ENCODE results near the gene ATP8A1.
"Not testable (repeated sequence)": the region's sequence is repeated elsewhere in the genome, so short reads cannot be mapped to it uniquely, and the experiment has no call there.

ATP8A1 gene

GRCh38 chr4:42658261-42658660 is 1.4 kb upstream of the ATP8A1 start:
- no peak for DNase-seq (ENCODE audit: low read depth in 1 of 2, low spot score in 1 of 2)
- in situ Hi-C loops (cut with HindIII; ENCODE audit: low pct_unique_long_range_greater_than_20kb, low sequenced_read_pairs): no loop called here
- TF ChIP-seq JUND (IDR thresholded peaks at IDR 0.05; ENCODE audit: low read depth): no peak

- in situ Hi-C loops (cut with HindIII; ENCODE audit: low pct_unique_long_range_greater_than_20kb, low sequenced_read_pairs): no loop called here
- DNase-seq (ENCODE audit: low read depth in 1 of 2, low spot score in 1 of 2): no peak
- no peak for TF ChIP-seq JUND (IDR thresholded peaks at IDR 0.05; ENCODE audit: low read depth)
These were observed 294 bp downstream of the ATP8A1 start for GRCh38 chr4:42656679-42656943.

- TF ChIP-seq JUND (IDR thresholded peaks at IDR 0.05; ENCODE audit: low read depth): no peak
- DNase-seq (ENCODE audit: low read depth in 1 of 2, low spot score in 1 of 2): peak; percentile 35 to 61
- in situ Hi-C loops (cut with HindIII; ENCODE audit: low pct_unique_long_range_greater_than_20kb, low sequenced_read_pairs): no loop called here
These were observed 805 bp downstream of the ATP8A1 start for GRCh38 chr4:42655921-42656678.

- DNase-seq (ENCODE audit: low read depth in 1 of 2, low spot score in 1 of 2): no peak
- in situ Hi-C loops (cut with HindIII; ENCODE audit: low pct_unique_long_range_greater_than_20kb, low sequenced_read_pairs): no loop called here
- no peak for TF ChIP-seq JUND (IDR thresholded peaks at IDR 0.05; ENCODE audit: low read depth)
These were observed 1.7 kb downstream of the ATP8A1 start for GRCh38 chr4:42655269-42655637.

GRCh38 chr4:42654631-42655268 is 2.2 kb downstream of the ATP8A1 start:
- no peak for TF ChIP-seq JUND (IDR thresholded peaks at IDR 0.05; ENCODE audit: low read depth)
- in situ Hi-C loops (cut with HindIII; ENCODE audit: low pct_unique_long_range_greater_than_20kb, low sequenced_read_pairs): no loop called here
- peak in 1 of 2 experiments; percentile 18 for DNase-seq (ENCODE audit: low read depth in 1 of 2, low spot score in 1 of 2)

- in situ Hi-C loops (cut with HindIII; ENCODE audit: low pct_unique_long_range_greater_than_20kb, low sequenced_read_pairs): no loop called here
- TF ChIP-seq JUND (IDR thresholded peaks at IDR 0.05; ENCODE audit: low read depth): no peak
- peak in 1 of 2 experiments; percentile 28 for DNase-seq (ENCODE audit: low read depth in 1 of 2, low spot score in 1 of 2)
These were observed 3.0 kb downstream of the ATP8A1 start for GRCh38 chr4:42653626-42654560.

GRCh38 chr4:42652529-42653231 is 4.2 kb downstream of the ATP8A1 start:
- DNase-seq (ENCODE audit: low read depth in 1 of 2, low spot score in 1 of 2); in situ Hi-C loops (cut with HindIII; ENCODE audit: low pct_unique_long_range_greater_than_20kb, low sequenced_read_pairs): not testable (repeated sequence)

GRCh38 chr4:42649870-42650269 is 7.0 kb downstream of the ATP8A1 start:
- no peak for TF ChIP-seq JUND (IDR thresholded peaks at IDR 0.05; ENCODE audit: low read depth)
- no peak for DNase-seq (ENCODE audit: low read depth in 1 of 2, low spot score in 1 of 2)
- in situ Hi-C loops (cut with HindIII; ENCODE audit: low pct_unique_long_range_greater_than_20kb, low sequenced_read_pairs): no loop called here

- in situ Hi-C loops (cut with HindIII; ENCODE audit: low pct_unique_long_range_greater_than_20kb, low sequenced_read_pairs): no loop called here
- TF ChIP-seq JUND (IDR thresholded peaks at IDR 0.05; ENCODE audit: low read depth): no peak
- no peak for DNase-seq (ENCODE audit: low read depth in 1 of 2, low spot score in 1 of 2)
These were observed 9.8 kb downstream of the ATP8A1 start for GRCh38 chr4:42646999-42647541.

- no peak for TF ChIP-seq JUND (IDR thresholded peaks at IDR 0.05; ENCODE audit: low read depth)
- DNase-seq (ENCODE audit: low read depth in 1 of 2, low spot score in 1 of 2): no peak
- in situ Hi-C loops (cut with HindIII; ENCODE audit: low pct_unique_long_range_greater_than_20kb, low sequenced_read_pairs): no loop called here
These were observed 10.7 kb downstream of the ATP8A1 start for GRCh38 chr4:42646013-42646784.

- DNase-seq (ENCODE audit: low read depth in 1 of 2, low spot score in 1 of 2): no peak
- TF ChIP-seq JUND (IDR thresholded peaks at IDR 0.05; ENCODE audit: low read depth): no peak
- in situ Hi-C loops (cut with HindIII; ENCODE audit: low pct_unique_long_range_greater_than_20kb, low sequenced_read_pairs): no loop called here
These were observed 12.0 kb downstream of the ATP8A1 start for GRCh38 chr4:42644897-42645296.
